PFSK-1 (cell line): ENCODE data around the gene UBA1.

Source experiments
- POLR2AphosphoS5 ChIP-seq: IDR thresholded peaks from 2 replicates; pipeline ENCODE4 v1.6.1; 2012; ENCODE audit warnings: low read depth, mild to moderate bottlenecking, control low read depth, low read length, moderate library complexity
- SIN3A ChIP-seq: IDR thresholded peaks from 2 replicates; pipeline ENCODE4 v1.6.1; 2012; ENCODE audit warnings: mild to moderate bottlenecking, low read length, moderate library complexity, borderline replicate concordance; ENCODE audit not compliant: insufficient read depth
- TAF1 ChIP-seq: IDR thresholded peaks from 2 replicates; pipeline ENCODE4 v1.6.1; 2012; ENCODE audit warnings: low read length, control low read depth, borderline replicate concordance; ENCODE audit not compliant: insufficient read depth

DNA sequence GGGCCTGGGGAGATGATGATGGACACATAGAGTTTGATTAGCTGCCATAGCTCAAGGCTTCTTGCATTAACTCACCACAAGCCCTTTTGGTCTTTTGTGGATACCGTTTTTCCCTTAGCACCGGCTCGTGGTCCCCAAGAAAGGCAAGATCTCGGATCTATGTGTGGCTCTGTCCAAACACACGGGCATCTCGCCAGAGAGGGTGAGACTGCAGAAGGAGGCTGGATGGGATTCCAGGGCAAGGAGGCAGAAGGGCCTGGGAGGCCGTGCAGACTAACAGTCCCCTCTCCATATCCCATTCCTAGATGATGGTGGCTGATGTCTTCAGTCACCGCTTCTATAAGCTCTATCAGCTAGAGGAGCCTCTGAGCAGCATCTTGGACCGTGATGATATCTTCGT lies 48.7 kb downstream of the UBA1 start:
- TF ChIP-seq SIN3A (no peak), POLR2AphosphoS5 (no peak), TAF1 (no peak)
